OCI-LY3 (cell line): ENCODE measurements around the gene WNT5A.

ENCODE experiments used
- H2AFZ ChIP-seq: fragments of 200-600, 300-600 bp; shearing (Covaris generic); 2 replicates; pipeline ENCODE4 v1.6.0; 2014; ENCODE audit warnings: antibody characterized with exemption, low read depth, low read length
- H3K27ac ChIP-seq: fragments of 200-600, 300-600 bp; sonication (generic); 2 replicates; pipeline ENCODE4 v1.5.1; 2014; ENCODE audit warnings: mild to moderate bottlenecking, low read length, moderate library complexity, mixed read lengths
- H3K27me3 ChIP-seq: fragments of 200-600, 300-600 bp; sonication (generic); 2 replicates; pipeline ENCODE4 v1.6.1; 2014; ENCODE audit warnings: low read depth, low read length, mixed read lengths
- H3K36me3 ChIP-seq: fragments of 200-600, 300-600 bp; sonication (generic); replicated peaks from 2 replicates; pipeline ENCODE3; 2014; ENCODE audit warnings: low read depth, low read length, mixed read lengths
- H3K4me1 ChIP-seq: fragments of 300-600, 200-600 bp; sonication (generic); 2 replicates; pipeline ENCODE4 v1.6.1; 2014; ENCODE audit warnings: low read length, mixed read lengths
- H3K4me2 ChIP-seq: fragments of 200-600, 300-600 bp; sonication (generic); 2 replicates; pipeline ENCODE4 v1.6.1; 2014; ENCODE audit warnings: low read length, mixed read lengths
- H3K4me3 ChIP-seq: fragments of 300-600, 200-600 bp; sonication (generic); 2 replicates; pipeline ENCODE4 v1.5.1; 2014; ENCODE audit warnings: antibody characterized with exemption, mild to moderate bottlenecking, low read length, moderate library complexity
- H3K79me2 ChIP-seq: fragments of 300-600, 200-600 bp; shearing (Covaris generic); 2 replicates; pipeline ENCODE4 v1.6.1; 2014; ENCODE audit warnings: mild to moderate bottlenecking, low read length, mixed read lengths
- H3K9ac ChIP-seq: fragments of 300-600, 200-600 bp; shearing (Covaris generic); 2 replicates; pipeline ENCODE4 v1.6.0; 2014; ENCODE audit warnings: mild to moderate bottlenecking, low read length, moderate library complexity
- H3K9me3 ChIP-seq: fragments of 200-600, 300-600 bp; shearing (Covaris generic); 2 replicates; pipeline ENCODE4 v1.6.1; 2014; ENCODE audit warnings: low read length, mixed read lengths; ENCODE audit not compliant: insufficient read depth
- H4K20me1 ChIP-seq: fragments of 200-600, 300-600 bp; sonication (generic); 2 replicates; pipeline ENCODE4 v1.6.1; 2016; ENCODE audit warnings: low read length, mixed read lengths; ENCODE audit not compliant: insufficient read depth
- EZH2phosphoT487 ChIP-seq: fragments of 200-600 bp; shearing (Covaris generic); IDR thresholded peaks from 2 replicates; pipeline ENCODE4 v1.6.1; 2018; ENCODE audit warnings: antibody characterized with exemption, mixed run types, low read depth
- TF ChIP-seq, protein P1 (sequence below): fragments of 200-600, 300-600 bp; sonication (generic); IDR thresholded peaks from 2 replicates; pipeline ENCODE4 v1.5.1; 2014; ENCODE audit warnings: antibody characterized with exemption, low read length, low read depth

WNT5A gene

DNA sequence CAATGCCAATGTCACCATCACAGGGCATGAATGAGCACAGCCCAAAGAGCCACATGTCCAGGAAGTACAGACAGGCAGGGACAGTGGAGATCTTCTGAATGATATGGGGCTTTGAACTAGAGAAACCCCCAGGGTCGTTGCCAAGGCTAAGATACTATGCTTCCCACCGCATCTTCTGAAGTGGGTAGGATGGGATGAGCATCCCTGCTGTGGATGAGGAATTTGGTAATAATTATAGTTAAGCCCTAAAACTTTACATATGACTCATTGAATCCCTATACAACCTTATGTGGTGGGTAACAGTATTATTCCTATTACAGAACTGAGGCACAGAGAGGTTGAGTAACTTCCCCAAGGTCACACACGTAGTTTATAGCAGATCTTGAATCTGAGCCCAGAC, 44.2 kb downstream of the WNT5A start:
- no peaks in the 10 kb centered on the region for H3K79me2 ChIP-seq
- H3K9me3 ChIP-seq = no peaks in the 10 kb centered on the region
- no peak for TF ChIP-seq EZH2phosphoT487
- TF ChIP-seq, protein P1, sequence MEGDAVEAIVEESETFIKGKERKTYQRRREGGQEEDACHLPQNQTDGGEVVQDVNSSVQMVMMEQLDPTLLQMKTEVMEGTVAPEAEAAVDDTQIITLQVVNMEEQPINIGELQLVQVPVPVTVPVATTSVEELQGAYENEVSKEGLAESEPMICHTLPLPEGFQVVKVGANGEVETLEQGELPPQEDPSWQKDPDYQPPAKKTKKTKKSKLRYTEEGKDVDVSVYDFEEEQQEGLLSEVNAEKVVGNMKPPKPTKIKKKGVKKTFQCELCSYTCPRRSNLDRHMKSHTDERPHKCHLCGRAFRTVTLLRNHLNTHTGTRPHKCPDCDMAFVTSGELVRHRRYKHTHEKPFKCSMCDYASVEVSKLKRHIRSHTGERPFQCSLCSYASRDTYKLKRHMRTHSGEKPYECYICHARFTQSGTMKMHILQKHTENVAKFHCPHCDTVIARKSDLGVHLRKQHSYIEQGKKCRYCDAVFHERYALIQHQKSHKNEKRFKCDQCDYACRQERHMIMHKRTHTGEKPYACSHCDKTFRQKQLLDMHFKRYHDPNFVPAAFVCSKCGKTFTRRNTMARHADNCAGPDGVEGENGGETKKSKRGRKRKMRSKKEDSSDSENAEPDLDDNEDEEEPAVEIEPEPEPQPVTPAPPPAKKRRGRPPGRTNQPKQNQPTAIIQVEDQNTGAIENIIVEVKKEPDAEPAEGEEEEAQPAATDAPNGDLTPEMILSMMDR = no peak
- H3K36me3 ChIP-seq = no peaks in the 10 kb centered on the region
- no peak overlapping the region for H3K9ac ChIP-seq
- H4K20me1 ChIP-seq = no peaks in the 10 kb centered on the region
- no peak overlapping the region for H3K27ac ChIP-seq
- no peak overlapping the region for H2AFZ ChIP-seq
- no peak overlapping the region for H3K4me3 ChIP-seq
- H3K4me2 ChIP-seq = no peak overlapping the region
- no peaks in the 10 kb centered on the region for H3K4me1 ChIP-seq
- H3K27me3 ChIP-seq = peaks cover 11% of the 10 kb centered on the region; the same call in 1 of the 2 replicates

DNA sequence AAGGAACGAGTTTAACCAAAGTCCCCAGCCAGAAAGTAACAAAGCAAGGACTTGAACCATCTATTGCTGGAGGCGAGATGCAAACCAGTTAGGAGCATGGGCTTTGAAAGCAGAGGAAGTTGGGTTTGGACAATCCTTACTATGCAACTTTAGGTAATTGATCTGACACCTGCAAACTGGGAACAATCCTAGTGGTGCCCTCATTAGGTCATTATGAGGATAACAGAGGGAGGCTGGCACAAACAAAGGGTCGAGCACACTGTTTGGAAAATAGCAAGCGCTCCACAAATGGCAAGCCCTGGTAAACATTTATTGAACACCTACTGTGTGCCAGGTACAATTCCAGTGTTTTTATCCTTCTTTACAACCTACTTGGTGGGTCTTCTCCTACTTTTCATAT, 45.6 kb downstream of the WNT5A start:
- H3K27ac ChIP-seq = no peak overlapping the region
- peaks cover 19% of the 10 kb centered on the region for H3K27me3 ChIP-seq
- no peak overlapping the region for H3K4me3 ChIP-seq
- H4K20me1 ChIP-seq = no peaks in the 10 kb centered on the region
- TF ChIP-seq EZH2phosphoT487 = no peak
- TF ChIP-seq, protein P1 = no peak
- H3K9me3 ChIP-seq = no peaks in the 10 kb centered on the region
- H2AFZ ChIP-seq = no peak overlapping the region
- no peak overlapping the region for H3K4me2 ChIP-seq
- no peaks in the 10 kb centered on the region for H3K36me3 ChIP-seq
- H3K79me2 ChIP-seq = no peaks in the 10 kb centered on the region
- no peak overlapping the region for H3K9ac ChIP-seq
- H3K4me1 ChIP-seq = no peaks in the 10 kb centered on the region

DNA sequence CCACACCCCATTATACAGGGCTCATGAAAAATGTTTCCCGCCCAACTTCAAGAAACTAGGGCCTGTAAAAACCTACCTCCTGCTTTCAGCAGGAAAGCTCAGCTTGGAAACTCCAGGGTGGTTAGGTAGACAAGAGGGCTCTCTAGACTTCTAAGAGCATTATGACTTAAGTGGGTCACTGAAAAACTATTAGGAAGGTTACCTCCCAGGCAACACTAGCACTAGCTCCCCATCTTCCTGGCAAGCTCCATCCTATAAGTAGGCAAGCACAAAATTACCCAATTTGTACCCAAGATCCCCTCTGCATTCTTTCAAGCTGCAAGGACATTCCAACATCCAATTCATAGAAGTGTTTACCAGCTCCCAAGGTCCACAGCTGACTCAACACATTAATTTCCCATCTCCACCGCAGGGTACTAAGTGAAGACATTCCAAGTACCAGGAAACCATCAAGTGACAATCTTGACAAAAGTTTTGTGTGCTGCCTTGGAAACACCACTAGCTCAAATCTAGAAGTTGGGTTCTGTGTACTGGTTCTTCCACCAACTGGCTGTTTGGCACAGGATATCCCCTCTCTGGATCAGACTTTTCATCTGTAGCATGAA, 46.9 kb downstream of the WNT5A start:
- H3K4me2 ChIP-seq = no peak overlapping the region
- H3K4me1 ChIP-seq = no peaks in the 10 kb centered on the region
- no peak for TF ChIP-seq EZH2phosphoT487
- TF ChIP-seq, protein P1 = no peak
- H3K9ac ChIP-seq = no peak overlapping the region
- no peak overlapping the region for H2AFZ ChIP-seq
- no peaks in the 10 kb centered on the region for H3K9me3 ChIP-seq
- no peaks in the 10 kb centered on the region for H4K20me1 ChIP-seq
- no peak overlapping the region for H3K27ac ChIP-seq
- H3K4me3 ChIP-seq = no peak overlapping the region
- peaks cover 32% of the 10 kb centered on the region for H3K27me3 ChIP-seq
- H3K79me2 ChIP-seq = no peaks in the 10 kb centered on the region
- H3K36me3 ChIP-seq = no peaks in the 10 kb centered on the region

DNA sequence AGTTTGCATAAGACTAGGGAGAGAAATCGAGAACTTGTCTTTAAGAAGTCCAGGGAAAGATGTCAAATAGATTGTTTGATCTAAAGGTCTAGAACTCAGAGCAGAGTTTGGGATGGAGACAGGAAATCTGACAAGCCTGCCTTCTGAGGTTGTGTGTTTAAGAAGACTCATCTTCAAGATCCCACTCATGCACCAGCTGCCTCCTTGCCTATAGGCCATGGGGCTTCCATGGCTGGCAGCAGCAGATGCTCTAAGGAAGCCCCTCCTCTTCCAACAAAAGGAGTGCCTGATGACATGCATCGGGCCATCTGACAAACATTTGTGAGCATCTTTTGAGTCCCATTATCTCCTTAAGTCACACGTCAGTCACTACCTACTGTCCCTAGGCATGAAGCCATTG, 47.4 kb downstream of the WNT5A start:
- H3K4me1 ChIP-seq = no peaks in the 10 kb centered on the region
- no peaks in the 10 kb centered on the region for H4K20me1 ChIP-seq
- no peak overlapping the region for H3K4me2 ChIP-seq
- no peaks in the 10 kb centered on the region for H3K9me3 ChIP-seq
- no peak overlapping the region for H2AFZ ChIP-seq
- no peak overlapping the region for H3K9ac ChIP-seq
- TF ChIP-seq, protein P1 = no peak
- no peak for TF ChIP-seq EZH2phosphoT487
- H3K27ac ChIP-seq = no peak overlapping the region
- H3K4me3 ChIP-seq = no peak overlapping the region
- H3K36me3 ChIP-seq = no peaks in the 10 kb centered on the region
- no peaks in the 10 kb centered on the region for H3K79me2 ChIP-seq
- peaks cover 32% of the 10 kb centered on the region for H3K27me3 ChIP-seq
